VCaP (cell line): ENCODE measurements around the gene MINK1.
A peak's percentile ranks its signal among the peaks of the same experiment; 100 is the strongest.

Experiments used
- H3K27ac ChIP-seq: fragments of 450-650 bp; 2 replicates; pipeline ENCODE4 v1.5.1; 2017
- CTCF ChIP-seq: fragments of 450-650 bp; conservative IDR thresholded peaks from 2 replicates; pipeline ENCODE4 v1.5.1; 2017; ENCODE audit warnings: mild to moderate bottlenecking, moderate library complexity

Gene MINK1

GRCh38 chr17:4937553-4937952, 104.4 kb downstream of the MINK1 start:
- TF ChIP-seq CTCF: no peak
- no peak overlapping the region; the same call in 1 of the 2 replicates for H3K27ac ChIP-seq

- no peak for TF ChIP-seq CTCF
- peak overlapping the region; percentile 88; the same call in 1 of the 2 replicates for H3K27ac ChIP-seq
These were observed 104.9 kb downstream of the MINK1 start for GRCh38 chr17:4938069-4938491.

GRCh38 chr17:4938688-4939545, 105.8 kb downstream of the MINK1 start:
- peak overlapping the region; percentile 88 for H3K27ac ChIP-seq
- TF ChIP-seq CTCF: no peak

GRCh38 chr17:4939546-4939795, 106.3 kb downstream of the MINK1 start:
- TF ChIP-seq CTCF: no peak
- H3K27ac ChIP-seq: peak overlapping the region; percentile 88

- peak within 1 kb of the TSS; percentile 88 for H3K27ac ChIP-seq
These were observed 106.8 kb downstream of the MINK1 start, which contains the start of the genes RNF167 and SLC25A11 for GRCh38 chr17:4939796-4940554. RNF167 (plus strand) TSS chr17:4940268; CDS start chr17:4940910, 642 bp downstream. SLC25A11 (minus strand) TSS chr17:4940046; CDS start chr17:4939910, 136 bp downstream.

GRCh38 chr17:4940555-4941318, 107.6 kb downstream of the MINK1 start:
- TF ChIP-seq CTCF: no peak
- H3K27ac ChIP-seq: peak overlapping the region; percentile 88

More at GRCh38 chr17:4939796-4940554, 106.8 kb downstream of the MINK1 start, which contains the start of the genes RNF167 and SLC25A11:
- no peak for TF ChIP-seq CTCF

- peak overlapping the region; percentile 88; the same call in 1 of the 2 replicates for H3K27ac ChIP-seq
- TF ChIP-seq CTCF: no peak
These were observed 108.1 kb downstream of the MINK1 start for GRCh38 chr17:4941319-4941610.
